ENCODE results near the gene ZNF296. TPM values are rescaled to one million over a fixed set of nuclear protein-coding genes. Genes with fewer than 3 reads are reported as not detected.

Gene ZNF296
- total RNA-seq, 1 experiment from 2014 or later: 9.2 TPM

DNA sequence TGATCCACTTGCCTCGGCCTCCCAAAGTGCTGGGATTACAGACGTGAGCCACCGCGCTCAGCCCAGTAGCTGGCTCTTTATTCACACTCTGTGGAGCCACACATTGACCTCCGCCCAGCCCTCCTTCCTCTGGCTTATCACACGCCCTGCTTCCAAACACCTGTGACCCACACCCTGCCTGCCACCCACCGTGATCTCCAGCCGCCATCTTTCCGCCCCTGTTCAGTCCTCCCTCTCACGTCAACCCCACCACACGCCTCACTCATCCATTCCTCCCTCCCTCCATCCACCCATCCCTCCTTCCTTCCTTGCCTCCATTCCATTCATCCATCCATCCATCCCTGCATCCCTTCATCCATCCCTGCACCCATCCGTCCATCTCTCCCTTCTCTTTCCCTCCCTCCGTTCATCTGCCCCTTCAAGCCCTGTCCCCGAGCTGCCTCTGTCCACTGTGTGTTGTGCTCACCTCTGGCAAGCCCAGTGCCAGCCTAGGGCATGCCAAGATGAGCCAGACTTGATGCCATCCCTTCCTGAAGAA, 17.6 kb downstream of the ZNF296 start:
- ChIA-PET POLR2A (no interaction called here), RAD21 (ENCODE audit: low non-redundant PET in 1 of 2, low total read pairs in 2 of 2, uncharacterized antibody in 2 of 2, unreplicated experiment in 2 of 2) (no interaction called here), CTCF (interaction anchor here (1.0 to 1.4 kb wide), 12 partner anchors 14 to 335 kb away, joined by 3 to 18 read pairs (median 5); partner anchors contain the start of genes CLASRP, PPP1R37 and TOMM40)
- no TSS peak for BruUV-seq (replicated peaks)
- TF ChIP-seq POLR2AphosphoS5 (IDR thresholded peaks at IDR 0.05; ENCODE audit: low read depth, low read length) (no peak), EGR1 (IDR thresholded peaks at IDR 0.05; ENCODE audit: low read depth) (no peak), JUND (IDR thresholded peaks at IDR 0.05) (no peak), TCF7L2 (IDR thresholded peaks at IDR 0.05; ENCODE audit: borderline replicate concordance, extremely low read depth, insufficient read depth, insufficient read length) (no peak), SRF (IDR thresholded peaks at IDR 0.05; ENCODE audit: low read depth) (no peak), CTCF (IDR thresholded peaks at IDR 0.05 in 2 of 3, conservative IDR thresholded peaks at IDR 0.05 in 1 of 3; ENCODE audit: borderline replicate concordance in 1 of 3, insufficient read depth in 1 of 3, low read depth in 2 of 3, low read length in 2 of 3) (no peak), EZH2 (IDR thresholded peaks at IDR 0.05) (no peak), RAD21 (IDR thresholded peaks at IDR 0.05; ENCODE audit: low read depth) (no peak)
- TF ChIP-seq, protein P1, sequence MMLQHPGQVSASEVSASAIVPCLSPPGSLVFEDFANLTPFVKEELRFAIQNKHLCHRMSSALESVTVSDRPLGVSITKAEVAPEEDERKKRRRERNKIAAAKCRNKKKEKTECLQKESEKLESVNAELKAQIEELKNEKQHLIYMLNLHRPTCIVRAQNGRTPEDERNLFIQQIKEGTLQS (IDR thresholded peaks at IDR 0.05): no peak
- ATAC-seq (no peak), DNase-seq (ENCODE audit: low read depth, low spot score) (no peak)
- intact Hi-C loops (cut with micrococcal nuclease): loop anchor here (1.0 to 5.0 kb wide), 2 partner anchors 69 to 156 kb away; no protein-coding TSS in a partner anchor
- Histone ChIP-seq H3K4me2 (ENCODE audit: low read length) (no peak overlapping the region), H3K4me3 (replicated peaks in 1 of 2; ENCODE audit: low read depth in 1 of 2, low read length in 2 of 2) (no peak overlapping the region), H2AFZ (ENCODE audit: low read depth, low read length, poor library complexity, severe bottlenecking) (no peak overlapping the region), H3K36me3 (ENCODE audit: control insufficient read depth in 1 of 2, insufficient read depth in 2 of 2, low read length in 2 of 2) (peaks cover 51 to 54% of the 10 kb centered on the region in 2 experiments; a peak in 3 of 4 replicates), H3K9ac (ENCODE audit: low read length) (no peak overlapping the region), H3K79me2 (ENCODE audit: insufficient read depth, low read length) (peaks cover 21% of the 10 kb centered on the region), H3K9me3 (ENCODE audit: control insufficient read depth in 1 of 2, insufficient read depth in 1 of 2, low read depth in 1 of 2, low read length in 2 of 2) (no peaks in the 10 kb centered on the region), H4K20me1 (ENCODE audit: insufficient read depth) (no peaks in the 10 kb centered on the region), H3K4me1 (ENCODE audit: control insufficient read depth in 1 of 2, insufficient read depth in 2 of 2, low read length in 2 of 2) (no peaks in the 10 kb centered on the region), H3K9me2 (ENCODE audit: insufficient read depth) (no peaks in the 10 kb centered on the region), H3K27ac (ENCODE audit: low read depth, low read length) (no peak overlapping the region), H3K27me3 (ENCODE audit: insufficient read depth, low read length) (no peaks in the 10 kb centered on the region)

Data from HCT116 (cell line).